GM12874 (cell line): ENCODE data around the gene HPCA.

Source experiments
- CTCF ChIP-seq: IDR thresholded peaks from 2 replicates; pipeline ENCODE4 v1.5.1; 2011; ENCODE audit warnings: low read depth, mild to moderate bottlenecking, control low read depth, low read length, moderate library complexity; ENCODE audit not compliant: insufficient read depth

HPCA gene

GRCh38 chr1:32868085-32868484 is 18.2 kb upstream of the HPCA start:
- TF ChIP-seq CTCF = no peak

DNA sequence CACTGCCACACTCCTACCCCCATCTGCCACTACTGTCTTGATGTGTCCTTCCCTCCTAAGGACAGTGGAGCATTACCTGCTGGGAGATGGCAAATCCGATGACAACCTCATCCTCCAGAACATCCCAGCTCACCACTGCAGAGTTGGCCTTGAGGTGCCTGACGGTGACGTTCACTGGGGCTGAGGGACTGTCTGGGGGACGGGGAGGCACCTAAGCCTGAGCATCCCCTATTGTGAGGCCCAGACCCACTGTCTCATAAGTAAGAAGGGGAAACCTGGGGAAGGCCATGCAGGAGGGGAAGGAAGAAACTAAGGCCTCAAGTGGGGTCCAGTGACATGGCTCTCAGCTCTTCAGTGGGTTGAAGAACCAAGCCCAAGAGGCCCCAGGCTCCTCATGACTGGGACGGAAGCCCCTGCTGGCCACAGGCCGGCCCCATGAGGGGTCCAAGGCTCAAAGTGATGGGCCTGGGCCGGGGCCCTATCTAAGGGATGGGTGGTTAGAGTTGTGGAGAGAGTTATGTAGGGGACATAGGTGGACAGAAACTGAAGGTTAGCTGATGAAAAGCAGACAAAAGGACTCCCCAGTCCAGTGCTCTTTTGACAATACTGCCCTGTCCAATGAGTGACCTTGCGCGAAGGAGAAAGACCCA is 17.4 kb upstream of the HPCA start:
- no peak for TF ChIP-seq CTCF

GRCh38 chr1:32869923-32870614 is 16.2 kb upstream of the HPCA start:
- TF ChIP-seq CTCF = no peak

DNA sequence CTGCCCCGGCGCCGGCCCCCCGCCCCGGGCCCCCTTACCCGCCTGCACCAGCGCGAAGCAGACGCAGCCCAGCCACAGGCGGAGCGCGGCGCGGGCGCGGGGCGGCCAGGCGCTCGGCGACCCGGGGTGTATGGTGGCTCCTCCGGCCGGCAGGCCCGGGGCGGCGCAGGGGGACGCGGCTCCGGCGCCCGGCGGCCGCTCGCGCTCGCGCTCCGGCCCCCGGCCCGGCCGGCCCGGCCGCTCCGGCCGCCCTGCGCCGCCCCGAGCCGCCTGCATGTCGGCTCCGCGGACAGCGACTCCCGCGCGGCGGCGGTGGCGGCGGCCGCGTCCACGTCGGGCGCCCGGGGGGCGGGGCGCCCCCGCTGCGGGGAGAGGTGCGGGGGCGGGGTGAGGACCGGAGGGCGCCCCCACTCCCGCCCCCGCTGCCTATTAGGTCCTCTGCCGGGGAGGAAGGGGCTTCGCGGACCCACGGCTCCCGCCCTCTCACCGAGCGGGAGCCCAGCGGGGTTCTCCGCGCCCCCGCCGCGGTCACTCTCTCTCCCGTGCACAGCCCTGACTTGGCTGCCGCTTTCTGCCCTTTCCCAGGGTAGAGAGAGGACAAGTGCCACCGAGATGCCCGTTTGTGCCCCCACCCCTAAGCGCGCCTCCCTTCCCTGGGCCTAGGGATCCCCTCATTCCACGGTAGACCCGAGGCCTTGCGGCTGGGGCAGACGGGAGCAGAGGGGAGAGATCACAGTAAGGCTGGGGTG is 15.5 kb upstream of the HPCA start, which contains the start of gene FNDC5:
FNDC5 (minus strand) TSS at position 298 of the 749 bp plus-strand sequence.
- no peak for TF ChIP-seq CTCF

- TF ChIP-seq CTCF = no peak
Measured at GRCh38 chr1:32871364-32872191, 14.7 kb upstream of the HPCA start.

- no peak for TF ChIP-seq CTCF
Measured at GRCh38 chr1:32872192-32872460, 14.2 kb upstream of the HPCA start.

DNA sequence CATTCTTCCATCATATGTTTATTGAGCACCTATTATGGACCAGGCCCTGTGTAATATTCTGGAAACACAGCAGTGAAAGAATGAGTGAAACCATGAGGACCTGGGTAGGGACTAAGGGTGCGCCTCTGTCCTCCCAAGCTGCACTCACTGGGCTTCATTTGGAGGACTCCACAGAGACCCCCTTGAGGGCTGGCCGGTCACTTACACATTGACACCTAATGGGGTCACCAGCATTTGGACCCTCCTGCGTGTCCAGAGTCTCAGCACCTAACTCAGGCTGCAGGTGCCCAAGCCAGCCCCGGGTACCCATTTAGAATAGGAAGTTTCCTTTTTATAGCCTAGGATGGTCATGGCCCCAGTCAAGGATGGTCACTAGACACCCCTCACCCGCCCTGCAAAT is 12.8 kb upstream of the HPCA start:
- no peak for TF ChIP-seq CTCF
